AG10803 (cell line): Measurements from ENCODE around the gene BMP2K.

ENCODE experiments used
- DNase-seq: peaks from one replicate; pipeline ENCODE4 v3.0.0; 2010; ENCODE audit warnings: low read depth
- H3K4me3 ChIP-seq: 2 replicates; pipeline ENCODE4 v1.5.1; 2011; ENCODE audit warnings: mild to moderate bottlenecking, low read length, control low read depth
- CTCF ChIP-seq: conservative IDR thresholded peaks from 2 replicates; pipeline ENCODE4 v1.5.1; 2011; ENCODE audit warnings: mild to moderate bottlenecking, low read length, control low read depth, inconsistent platforms

Gene BMP2K

GRCh38 chr4:78763763-78764387 is 12.3 kb upstream of the BMP2K start:
- TF ChIP-seq CTCF, result no peak
- DNase-seq, result no peak
- no peak overlapping the region for H3K4me3 ChIP-seq

- DNase-seq, result no peak
- TF ChIP-seq CTCF, result no peak
- no peak overlapping the region for H3K4me3 ChIP-seq
Observed at GRCh38 chr4:78764498-78764961, 11.6 kb upstream of the BMP2K start.

- no peak for DNase-seq
- H3K4me3 ChIP-seq, result no peak overlapping the region
- TF ChIP-seq CTCF, result no peak
Observed at GRCh38 chr4:78765432-78766006, 10.6 kb upstream of the BMP2K start.

GRCh38 chr4:78766026-78766425 is 10.1 kb upstream of the BMP2K start:
- DNase-seq, result peak; percentile 90
- H3K4me3 ChIP-seq, result no peak overlapping the region
- no peak for TF ChIP-seq CTCF

GRCh38 chr4:78766650-78767049 is 9.5 kb upstream of the BMP2K start:
- no peak for DNase-seq
- no peak for TF ChIP-seq CTCF
- no peak overlapping the region for H3K4me3 ChIP-seq

- TF ChIP-seq CTCF, result no peak
- H3K4me3 ChIP-seq, result no peak overlapping the region
- no peak for DNase-seq
Observed at GRCh38 chr4:78767350-78767749, 8.8 kb upstream of the BMP2K start.
